HG03025 (cell line): ENCODE measurements around the gene C14orf132.

ENCODE experiments used
- ATAC-seq: cut with Tn5 transposase; IDR thresholded peaks from one replicate; pipeline ENCODE4 v1.9.1; 2021; ENCODE audit warnings: mild to moderate bottlenecking, moderate library complexity; ENCODE audit not compliant: unreplicated experiment, low FRiP score

Gene C14orf132

GRCh38 chr14:96139879-96140278 lies 100.7 kb downstream of the C14orf132 start:
- no peak for ATAC-seq

GRCh38 chr14:96140952-96141351 lies 101.8 kb downstream of the C14orf132 start:
- no peak for ATAC-seq
